Kidney epithelial cell (primary cell): ENCODE data around the gene COX7C. TPM values are rescaled to one million over a fixed set of nuclear protein-coding genes. Genes with fewer than 3 reads are reported as not detected.
"Not testable (repeated sequence)": the region's sequence is repeated elsewhere in the genome, so short reads cannot be mapped to it uniquely, and the experiment has no call there.

Source experiments
- DNase-seq: peaks from one replicate; pipeline ENCODE4 v3.0.0-alpha.2; 2010; ENCODE audit warnings: low read depth
- H3K27me3 ChIP-seq: 2 replicates; pipeline ENCODE4 v1.6.0; 2011; ENCODE audit warnings: low read length; ENCODE audit not compliant: control insufficient read depth, insufficient read depth
- H3K36me3 ChIP-seq: 2 replicates; pipeline ENCODE4 v1.5.1; 2011; ENCODE audit warnings: low read length; ENCODE audit not compliant: control insufficient read depth, insufficient read depth
- H3K4me3 ChIP-seq: 2 replicates; pipeline ENCODE4 v1.5.1; 2011; ENCODE audit warnings: low read depth, mild to moderate bottlenecking, control low read depth, low read length
- total RNA-seq: library from RNA; depleted of rRNA; stranded (reverse); fragments of >200 nt; gene quantifications from 2 replicates; pipeline ENCODE4 v1.2.3, GENCODE V29; 2015
- TF ChIP-seq, protein P1 (sequence below): IDR thresholded peaks from 2 replicates; pipeline ENCODE4 v1.5.1; 2011; ENCODE audit warnings: mild to moderate bottlenecking, moderate library complexity, low read length, control low read depth, inconsistent platforms; ENCODE audit not compliant: insufficient read depth, poor library complexity, severe bottlenecking

The COX7C gene
- total RNA-seq, 1 donor from 2014 or later: 384 TPM

DNA sequence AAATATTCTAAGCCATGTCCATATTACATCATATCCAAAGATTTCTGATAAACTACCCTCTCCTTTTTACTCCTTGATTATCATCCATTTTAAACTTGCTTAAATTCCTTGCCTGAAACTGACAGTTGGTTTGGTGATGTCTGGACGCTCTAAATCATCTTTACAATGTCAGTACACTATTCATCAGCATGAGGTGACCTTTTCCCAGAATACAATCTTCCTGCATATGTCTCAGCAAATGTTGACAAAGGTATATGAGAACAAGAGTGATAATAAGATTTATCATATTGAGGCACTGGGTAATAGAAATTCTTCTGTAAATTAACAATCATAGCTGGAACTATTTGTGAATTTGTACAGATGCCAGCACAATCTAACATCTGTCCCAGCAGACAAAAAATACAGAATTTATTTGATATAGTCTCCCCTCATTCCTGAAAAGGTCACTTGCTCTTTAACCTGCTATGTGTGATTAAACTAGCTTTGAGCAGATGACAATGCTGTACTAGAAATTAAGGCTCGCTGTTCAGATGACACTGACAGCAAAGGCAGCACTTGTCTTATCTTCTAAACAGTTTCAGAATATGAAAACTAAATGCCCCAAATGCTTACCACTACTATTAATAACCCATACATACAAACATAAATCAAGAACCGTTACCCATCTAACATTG lies 32.2 kb downstream of the COX7C start:
- H3K27me3 ChIP-seq: no peaks in the 10 kb centered on the region
- TF ChIP-seq, protein P1, sequence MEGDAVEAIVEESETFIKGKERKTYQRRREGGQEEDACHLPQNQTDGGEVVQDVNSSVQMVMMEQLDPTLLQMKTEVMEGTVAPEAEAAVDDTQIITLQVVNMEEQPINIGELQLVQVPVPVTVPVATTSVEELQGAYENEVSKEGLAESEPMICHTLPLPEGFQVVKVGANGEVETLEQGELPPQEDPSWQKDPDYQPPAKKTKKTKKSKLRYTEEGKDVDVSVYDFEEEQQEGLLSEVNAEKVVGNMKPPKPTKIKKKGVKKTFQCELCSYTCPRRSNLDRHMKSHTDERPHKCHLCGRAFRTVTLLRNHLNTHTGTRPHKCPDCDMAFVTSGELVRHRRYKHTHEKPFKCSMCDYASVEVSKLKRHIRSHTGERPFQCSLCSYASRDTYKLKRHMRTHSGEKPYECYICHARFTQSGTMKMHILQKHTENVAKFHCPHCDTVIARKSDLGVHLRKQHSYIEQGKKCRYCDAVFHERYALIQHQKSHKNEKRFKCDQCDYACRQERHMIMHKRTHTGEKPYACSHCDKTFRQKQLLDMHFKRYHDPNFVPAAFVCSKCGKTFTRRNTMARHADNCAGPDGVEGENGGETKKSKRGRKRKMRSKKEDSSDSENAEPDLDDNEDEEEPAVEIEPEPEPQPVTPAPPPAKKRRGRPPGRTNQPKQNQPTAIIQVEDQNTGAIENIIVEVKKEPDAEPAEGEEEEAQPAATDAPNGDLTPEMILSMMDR: no peak
- H3K36me3 ChIP-seq: no peaks in the 10 kb centered on the region
- H3K4me3 ChIP-seq: no peak overlapping the region
- DNase-seq: no peak

DNA sequence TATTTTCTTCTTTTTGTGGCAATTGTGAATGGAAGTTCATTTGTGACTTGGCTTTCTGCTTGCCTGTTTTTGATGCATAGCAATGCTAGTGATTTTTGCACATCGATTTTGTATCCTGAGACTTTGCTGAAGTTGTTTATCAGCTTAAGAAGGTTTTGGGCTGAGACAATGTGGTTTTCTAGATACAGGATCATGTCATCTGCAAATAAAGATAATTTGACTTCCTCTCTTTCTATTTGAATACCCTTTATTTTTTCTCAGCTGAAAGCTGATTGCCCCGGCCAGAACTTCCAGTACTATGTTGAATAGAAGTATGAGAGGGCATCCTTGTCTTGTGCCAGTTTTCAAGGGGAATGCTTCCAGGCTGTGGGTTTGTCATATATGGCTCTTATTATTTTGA lies 43.0 kb downstream of the COX7C start:
- H3K4me3 ChIP-seq, H3K27me3 ChIP-seq: not testable (repeated sequence)

DNA sequence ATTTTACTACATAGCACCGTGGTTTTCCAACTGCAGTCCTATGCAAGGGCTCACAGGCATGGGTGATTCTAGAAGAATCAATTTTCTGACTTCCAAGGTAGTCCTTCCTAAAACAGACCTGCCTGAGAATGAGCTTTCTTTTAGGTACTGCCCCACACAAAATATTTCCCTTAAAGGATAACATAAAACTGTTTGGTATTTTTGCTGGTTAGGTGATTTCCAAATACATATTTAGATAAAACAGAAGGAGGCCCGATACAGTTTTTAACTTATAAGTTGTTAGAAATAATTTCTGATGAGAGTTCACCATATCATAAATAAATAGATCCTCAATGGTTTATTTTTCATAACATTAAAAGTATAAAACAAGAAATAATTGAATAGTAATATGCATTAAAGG lies 46.4 kb downstream of the COX7C start:
- no peaks in the 10 kb centered on the region for H3K27me3 ChIP-seq
- DNase-seq: no peak
- H3K36me3 ChIP-seq: no peaks in the 10 kb centered on the region
- TF ChIP-seq, protein P1: no peak
- H3K4me3 ChIP-seq: no peak overlapping the region

More for the DNA sequence above, 43.0 kb downstream of the COX7C start:
- H3K36me3 ChIP-seq, DNase-seq: not testable (repeated sequence)

DNA sequence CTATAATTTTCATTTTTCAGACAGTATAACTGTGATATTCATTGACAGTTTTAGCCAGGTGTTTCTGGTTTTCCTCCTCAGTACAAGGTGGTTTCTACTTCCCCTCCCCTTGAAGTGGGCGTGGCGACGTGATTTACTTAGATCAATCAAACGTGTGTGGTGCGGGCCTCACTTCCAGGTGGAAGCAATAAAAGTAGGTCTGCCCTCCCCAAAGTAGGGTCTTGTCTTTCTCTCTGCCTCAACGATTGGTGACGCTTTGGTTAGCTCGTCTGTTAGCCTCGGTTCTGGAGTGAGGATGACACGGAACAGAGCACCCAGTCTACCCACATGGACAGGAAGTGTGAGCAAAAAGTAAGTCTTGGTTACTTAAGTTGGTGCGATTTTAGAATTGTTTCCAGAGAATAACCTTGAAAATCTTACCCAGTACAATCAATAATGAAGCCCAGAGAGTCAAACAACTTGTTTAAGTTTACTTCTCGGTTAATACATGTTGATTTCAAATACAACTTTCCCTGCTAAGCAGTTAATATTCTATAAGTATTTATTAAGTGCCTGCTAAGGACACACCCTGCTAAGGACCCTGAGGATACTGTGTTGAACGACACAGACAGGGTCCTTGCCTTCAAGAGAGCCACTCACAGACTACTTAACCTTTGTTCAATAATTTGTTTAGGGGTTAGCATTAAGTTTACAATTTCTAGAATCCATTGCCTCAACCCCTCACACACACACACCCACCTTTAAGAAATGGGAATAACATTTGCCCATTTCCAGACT lies 48.4 kb downstream of the COX7C start:
- no peak overlapping the region for H3K4me3 ChIP-seq
- no peak for DNase-seq
- H3K27me3 ChIP-seq: no peaks in the 10 kb centered on the region
- TF ChIP-seq, protein P1: no peak
- H3K36me3 ChIP-seq: no peaks in the 10 kb centered on the region

DNA sequence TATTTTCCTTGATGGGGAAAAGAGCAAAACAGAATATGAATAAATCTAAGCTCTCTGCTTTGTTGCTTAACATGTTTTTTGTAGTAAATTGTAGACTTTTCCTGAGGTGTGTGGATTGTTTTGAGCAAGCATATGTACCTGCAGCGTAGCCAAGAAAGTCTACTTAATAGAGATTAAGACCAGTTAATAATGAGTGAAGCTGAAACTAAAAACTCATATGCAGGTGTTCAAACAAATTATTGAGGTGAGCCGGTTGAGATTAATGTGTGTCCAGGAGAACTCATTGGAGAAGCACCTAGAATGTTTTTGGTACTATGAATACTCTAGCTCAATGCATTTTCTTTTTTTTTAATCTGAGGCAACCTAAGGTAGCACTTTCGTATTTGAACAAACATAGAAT lies 49.2 kb downstream of the COX7C start:
- TF ChIP-seq, protein P1: no peak
- no peaks in the 10 kb centered on the region for H3K36me3 ChIP-seq
- no peak overlapping the region for H3K4me3 ChIP-seq
- DNase-seq: no peak
- H3K27me3 ChIP-seq: no peaks in the 10 kb centered on the region
